GM06990 (cell line): ENCODE data around the gene AEBP2.
"Not testable (repeated sequence)": the region's sequence is repeated elsewhere in the genome, so short reads cannot be mapped to it uniquely, and the experiment has no call there.

Experiments
- DNase-seq: peaks from one replicate; pipeline ENCODE4 v3.0.0-alpha.2; 2011; ENCODE audit not compliant: insufficient read length; ENCODE audit errors: extremely low read depth
- H3K27me3 ChIP-seq: replicated peaks from 2 replicates; pipeline ENCODE4 v1.6.0; 2011; ENCODE audit warnings: low read length; ENCODE audit not compliant: control insufficient read depth, insufficient read depth
- H3K36me3 ChIP-seq: 2 replicates; pipeline ENCODE4 v1.5.1; 2011; ENCODE audit warnings: low read length; ENCODE audit not compliant: control insufficient read depth, insufficient read depth
- H3K4me3 ChIP-seq: replicated peaks from 2 replicates; pipeline ENCODE4 v1.5.1; 2011; ENCODE audit warnings: low read depth, mild to moderate bottlenecking, control low read depth, low read length
- CTCF ChIP-seq: IDR thresholded peaks from 2 replicates; pipeline ENCODE4 v1.5.1; 2011; ENCODE audit warnings: low read length, control low read depth, mild to moderate bottlenecking, inconsistent platforms; ENCODE audit not compliant: insufficient read depth, poor library complexity, severe bottlenecking

The AEBP2 gene

GRCh38 chr12:19410211-19410610 is 29.1 kb upstream of the AEBP2 start:
- Histone ChIP-seq H3K27me3 (no peaks in the 10 kb centered on the region), H3K4me3 (no peak overlapping the region), H3K36me3 (no peaks in the 10 kb centered on the region)
- DNase-seq, result no peak
- no peak for TF ChIP-seq CTCF

GRCh38 chr12:19410629-19411185 is 28.6 kb upstream of the AEBP2 start:
- no peak for DNase-seq
- H3K4me3 ChIP-seq, result no peak overlapping the region
- no peak for TF ChIP-seq CTCF
- H3K27me3 ChIP-seq, result no peaks in the 10 kb centered on the region
- no peaks in the 10 kb centered on the region for H3K36me3 ChIP-seq

GRCh38 chr12:19411234-19412204 is 27.8 kb upstream of the AEBP2 start:
- H3K27me3 ChIP-seq, result no peaks in the 10 kb centered on the region
- H3K4me3 ChIP-seq, result no peak overlapping the region
- no peaks in the 10 kb centered on the region for H3K36me3 ChIP-seq
- TF ChIP-seq CTCF, result no peak
- DNase-seq, result no peak

- no peaks in the 10 kb centered on the region for H3K27me3 ChIP-seq
- H3K4me3 ChIP-seq, result no peak overlapping the region
- H3K36me3 ChIP-seq, result no peaks in the 10 kb centered on the region
- no peak for TF ChIP-seq CTCF
- DNase-seq, result no peak
These were observed 26.4 kb upstream of the AEBP2 start for GRCh38 chr12:19412844-19413243.

- not testable (repeated sequence) for H3K36me3 ChIP-seq, H3K27me3 ChIP-seq, DNase-seq, H3K4me3 ChIP-seq
These were observed 25.7 kb upstream of the AEBP2 start for GRCh38 chr12:19413582-19413981.

- H3K27me3 ChIP-seq, result no peaks in the 10 kb centered on the region
- no peaks in the 10 kb centered on the region for H3K36me3 ChIP-seq
- DNase-seq, result no peak
- no peak for TF ChIP-seq CTCF
- H3K4me3 ChIP-seq, result no peak overlapping the region
These were observed 23.7 kb upstream of the AEBP2 start for GRCh38 chr12:19415563-19415962.
